ENCODE results near the gene ZMYND15.

Gene ZMYND15

GRCh38 chr17:4786106-4786511 is 46.5 kb downstream of the ZMYND15 start, which contains the start of gene VMO1:
Gene VMO1, minus strand, starts transcription at chr17:4786364. Its CDS starts 12 bp downstream, at chr17:4786352.
- no peak for DNase-seq (ENCODE audit: low read depth in 2 of 2)

- DNase-seq (ENCODE audit: low read depth in 2 of 2), result no peak
Observed at GRCh38 chr17:4786516-4786915, 46.9 kb downstream of the ZMYND15 start.

DNA sequence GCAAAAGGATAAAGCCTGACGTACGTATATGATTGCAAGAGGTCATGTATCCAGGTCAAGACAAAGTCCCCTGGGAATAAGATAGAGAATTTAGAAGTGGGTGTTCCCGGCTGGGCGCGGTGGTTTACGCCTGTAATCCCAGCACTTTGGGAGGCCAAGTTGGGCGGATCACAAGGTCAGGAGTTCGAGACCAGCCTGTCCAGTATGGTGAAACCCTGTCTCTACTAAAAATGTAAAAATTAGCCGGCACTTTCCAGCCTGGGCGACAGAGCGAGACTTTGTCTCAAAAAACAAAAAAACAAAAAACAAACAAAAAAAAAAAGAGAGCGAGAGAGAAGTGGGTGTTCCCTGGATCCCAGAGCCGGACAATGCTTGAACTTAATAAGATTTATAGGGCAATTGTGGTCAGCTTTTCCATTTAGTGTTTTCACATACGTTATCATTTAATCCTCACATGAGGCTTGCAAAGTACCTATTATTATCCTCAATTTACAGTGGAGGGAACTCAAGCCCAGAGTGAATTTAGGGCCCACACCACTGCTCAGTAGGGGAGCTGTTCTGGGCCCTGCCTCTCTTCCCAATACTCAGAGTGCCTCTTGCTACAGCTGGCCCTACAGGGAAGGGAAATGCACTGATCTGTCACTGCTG is 48.6 kb downstream of the ZMYND15 start:
- no peak for DNase-seq (ENCODE audit: low read depth in 2 of 2)

- no peak for DNase-seq (ENCODE audit: low read depth in 2 of 2)
Observed at GRCh38 chr17:4788807-4789700, 49.4 kb downstream of the ZMYND15 start, which contains the start of gene GLTPD2. Gene GLTPD2, plus strand, starts transcription at chr17:4788964. Its CDS starts 48 bp downstream, at chr17:4789012.

- no peak for DNase-seq (ENCODE audit: low read depth in 2 of 2)
Observed at GRCh38 chr17:4789701-4789950, 50.0 kb downstream of the ZMYND15 start.

GRCh38 chr17:4789951-4790704 is 50.5 kb downstream of the ZMYND15 start:
- DNase-seq (ENCODE audit: low read depth in 2 of 2), result peak; percentile 63 to 68

DNA sequence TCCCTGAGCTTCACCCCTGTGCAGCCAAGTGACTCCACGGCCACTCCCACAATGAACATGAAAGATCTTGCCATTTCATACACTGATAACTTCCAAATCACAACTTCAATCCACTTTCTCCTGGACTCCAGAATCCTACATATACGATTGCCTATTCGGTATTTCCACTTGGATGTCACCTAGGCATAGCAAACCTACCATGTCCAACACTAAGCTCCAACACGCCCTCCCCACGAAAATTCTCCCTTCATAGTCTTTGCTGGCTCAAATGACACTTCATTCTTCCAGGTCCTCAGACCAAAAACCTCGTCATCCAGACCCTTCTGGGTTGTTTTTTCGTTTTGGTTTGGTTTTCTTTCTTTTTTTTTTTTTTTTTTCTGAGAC is 51.1 kb downstream of the ZMYND15 start:
- DNase-seq (ENCODE audit: low read depth in 2 of 2), result no peak

GRCh38 chr17:4795168-4795567 is 55.5 kb downstream of the ZMYND15 start:
- no peak for DNase-seq (ENCODE audit: low read depth in 2 of 2)
